ENCODE data around the gene SETBP1.

Gene SETBP1

DNA sequence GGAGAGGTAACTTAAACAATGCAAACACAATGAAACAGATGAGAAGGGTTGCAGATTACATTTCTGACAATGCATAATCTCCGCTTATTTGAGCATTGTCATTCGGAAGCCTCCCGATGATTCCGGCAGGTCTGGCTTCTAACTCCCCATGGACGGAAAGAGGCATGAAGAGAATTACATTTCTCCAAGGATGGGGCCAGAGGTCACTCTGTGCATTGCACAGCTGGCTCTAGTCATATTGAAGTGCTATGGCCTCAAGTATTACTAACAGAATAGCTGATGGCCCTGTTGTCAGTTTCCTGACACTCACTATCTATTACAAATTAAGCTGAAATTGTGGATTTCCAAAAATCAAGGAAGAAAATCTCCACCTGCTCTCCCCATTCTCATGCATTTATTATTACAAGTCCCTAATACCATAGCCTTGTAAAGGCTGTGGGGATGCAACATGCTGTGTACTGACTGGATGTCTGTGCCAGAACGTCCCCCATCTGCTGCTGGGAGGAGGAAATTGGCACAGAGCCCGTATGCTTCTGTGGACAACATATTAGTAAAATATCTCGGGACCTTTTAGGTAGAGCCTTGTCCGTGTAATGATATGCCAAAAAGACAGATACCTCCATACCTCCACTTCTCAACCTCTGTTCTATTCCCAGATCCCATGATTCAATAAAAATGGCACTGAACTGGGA lies 168.1 kb downstream of the SETBP1 start:
- H3K27ac ChIP-seq (ENCODE audit: low read depth, low read length): no peak overlapping the region
- no peaks in the 10 kb centered on the region for H3K27me3 ChIP-seq (ENCODE audit: insufficient read depth, low read length)
- H3K4me3 ChIP-seq (ENCODE audit: low read depth, low read length): no peak overlapping the region
- peaks cover 0 to 3% of the 10 kb centered on the region in 2 experiments for H3K36me3 ChIP-seq (ENCODE audit: control insufficient read depth in 1 of 2, insufficient read depth in 2 of 2, low read length in 2 of 2)
- H4K91ac ChIP-seq (ENCODE audit: low read depth, low read length): no peak overlapping the region
- H3K79me1 ChIP-seq (ENCODE audit: low read length): no peaks in the 10 kb centered on the region
- H3K4me2 ChIP-seq (ENCODE audit: low read length): no peak overlapping the region
- no peak overlapping the region for H2BK120ac ChIP-seq (ENCODE audit: insufficient read depth, low read length, poor library complexity)
- H4K12ac ChIP-seq (ENCODE audit: low read depth, low read length): no peak overlapping the region
- peak in 1 of 2 donors; percentile 39 for DNase-seq
- H3K79me2 ChIP-seq (ENCODE audit: control insufficient read depth, insufficient read depth, low read length, poor library complexity): no peaks in the 10 kb centered on the region
- no peak overlapping the region for H3K9ac ChIP-seq (ENCODE audit: low read length)
- no CpG with 5 or more reads among the region's 9 CpGs for WGBS (ENCODE audit: extremely low coverage, insufficient coverage, insufficient read length)
- no peak overlapping the region for H3K18ac ChIP-seq (ENCODE audit: low read length)
- H3K23ac ChIP-seq (ENCODE audit: low read length): no peak overlapping the region
- no peak overlapping the region for H4K8ac ChIP-seq (ENCODE audit: low read depth, low read length)
- H3K4ac ChIP-seq (ENCODE audit: low read depth, low read length): no peak overlapping the region
- no peak overlapping the region for H3K14ac ChIP-seq (ENCODE audit: low read length)
- H3K4me1 ChIP-seq (ENCODE audit: control insufficient read depth in 1 of 2, insufficient read depth in 2 of 2, low read length in 2 of 2): no peaks in the 10 kb centered on the region
- H2AK5ac ChIP-seq (ENCODE audit: low read length): no peak overlapping the region
- no peak overlapping the region for H2BK5ac ChIP-seq (ENCODE audit: low read depth, low read length, poor library complexity)
- H3K9me3 ChIP-seq (ENCODE audit: insufficient read depth, low read depth, low read length): no peaks in the 10 kb centered on the region
- H2BK12ac ChIP-seq (ENCODE audit: low read length): no peak overlapping the region
- no peak overlapping the region for H2AFZ ChIP-seq (ENCODE audit: insufficient read depth, low read length, poor library complexity)

DNA sequence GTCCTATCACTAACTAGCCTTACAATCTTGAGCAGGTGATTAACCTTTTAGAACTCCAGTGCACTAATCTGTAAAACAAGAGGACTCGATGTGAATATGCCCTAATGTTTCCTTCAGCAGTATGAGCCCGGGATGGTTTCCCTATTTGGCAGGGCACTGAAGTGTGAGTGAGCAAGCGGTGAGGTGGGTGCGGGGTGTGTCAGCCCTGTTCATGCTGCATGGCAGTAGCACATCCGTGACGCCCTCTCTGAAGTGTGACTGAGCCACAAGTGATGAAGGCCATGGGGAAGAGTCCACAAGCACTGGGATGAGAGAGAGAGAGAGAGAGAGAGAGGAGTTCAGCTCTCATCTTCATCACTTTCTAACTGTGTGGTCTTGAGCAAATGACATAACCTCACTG lies 168.7 kb downstream of the SETBP1 start:
- Histone ChIP-seq H4K12ac (ENCODE audit: low read depth, low read length) (no peak overlapping the region), H4K91ac (ENCODE audit: low read depth, low read length) (no peak overlapping the region), H3K4me1 (ENCODE audit: control insufficient read depth in 1 of 2, insufficient read depth in 2 of 2, low read length in 2 of 2) (no peaks in the 10 kb centered on the region), H3K4me3 (ENCODE audit: low read depth, low read length) (no peak overlapping the region), H3K36me3 (ENCODE audit: control insufficient read depth in 1 of 2, insufficient read depth in 2 of 2, low read length in 2 of 2) (peaks cover 0 to 3% of the 10 kb centered on the region in 2 experiments), H3K4me2 (ENCODE audit: low read length) (no peak overlapping the region), H2AK5ac (ENCODE audit: low read length) (no peak overlapping the region), H4K8ac (ENCODE audit: low read depth, low read length) (no peak overlapping the region), H3K79me2 (ENCODE audit: control insufficient read depth, insufficient read depth, low read length, poor library complexity) (no peaks in the 10 kb centered on the region), H2AFZ (ENCODE audit: insufficient read depth, low read length, poor library complexity) (no peak overlapping the region), H3K4ac (ENCODE audit: low read depth, low read length) (no peak overlapping the region), H3K9ac (ENCODE audit: low read length) (no peak overlapping the region), H3K18ac (ENCODE audit: low read length) (no peak overlapping the region), H3K14ac (ENCODE audit: low read length) (no peak overlapping the region), H3K27ac (ENCODE audit: low read depth, low read length) (no peak overlapping the region), H3K79me1 (ENCODE audit: low read length) (no peaks in the 10 kb centered on the region), H3K27me3 (ENCODE audit: insufficient read depth, low read length) (no peaks in the 10 kb centered on the region), H2BK12ac (ENCODE audit: low read length) (no peak overlapping the region), H3K9me3 (ENCODE audit: insufficient read depth, low read depth, low read length) (no peaks in the 10 kb centered on the region), H2BK5ac (ENCODE audit: low read depth, low read length, poor library complexity) (no peak overlapping the region), H2BK120ac (ENCODE audit: insufficient read depth, low read length, poor library complexity) (no peak overlapping the region), H3K23ac (ENCODE audit: low read length) (no peak overlapping the region)
- DNase-seq: no peak
- WGBS (ENCODE audit: extremely low coverage, insufficient coverage, insufficient read length): no CpG with 5 or more reads among the region's 6 CpGs

DNA sequence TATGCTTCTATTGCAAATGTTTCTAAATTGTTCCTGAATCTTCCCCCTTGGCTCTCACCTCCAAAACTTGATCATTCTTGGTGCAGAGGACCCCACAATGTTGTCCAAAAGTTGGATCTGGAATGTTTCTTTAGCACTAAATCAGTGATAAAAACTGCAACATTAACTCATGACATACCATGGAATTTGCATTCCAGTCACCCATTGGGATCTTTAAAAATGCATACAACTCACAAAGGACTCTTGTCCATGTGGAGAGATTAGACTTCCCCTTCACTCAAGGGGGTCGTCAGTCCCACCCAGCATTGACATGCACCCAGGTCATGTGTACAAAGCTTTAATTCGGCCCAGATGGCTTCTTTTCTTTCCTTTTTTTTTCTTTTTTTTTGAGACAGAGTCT lies 169.3 kb downstream of the SETBP1 start:
- no peaks in the 10 kb centered on the region for H3K79me1 ChIP-seq (ENCODE audit: low read length)
- H3K23ac ChIP-seq (ENCODE audit: low read length): no peak overlapping the region
- no peak overlapping the region for H3K14ac ChIP-seq (ENCODE audit: low read length)
- no peaks in the 10 kb centered on the region for H3K36me3 ChIP-seq (ENCODE audit: control insufficient read depth in 1 of 2, insufficient read depth in 2 of 2, low read length in 2 of 2)
- H2AFZ ChIP-seq (ENCODE audit: insufficient read depth, low read length, poor library complexity): no peak overlapping the region
- H3K18ac ChIP-seq (ENCODE audit: low read length): no peak overlapping the region
- no peak overlapping the region for H2BK12ac ChIP-seq (ENCODE audit: low read length)
- no peak overlapping the region for H3K27ac ChIP-seq (ENCODE audit: low read depth, low read length)
- H2BK120ac ChIP-seq (ENCODE audit: insufficient read depth, low read length, poor library complexity): no peak overlapping the region
- H2BK5ac ChIP-seq (ENCODE audit: low read depth, low read length, poor library complexity): no peak overlapping the region
- H3K9me3 ChIP-seq (ENCODE audit: insufficient read depth, low read depth, low read length): no peaks in the 10 kb centered on the region
- WGBS (ENCODE audit: extremely low coverage, insufficient coverage, insufficient read length): no CpG with 5 or more reads among the region's 2 CpGs
- H3K4ac ChIP-seq (ENCODE audit: low read depth, low read length): no peak overlapping the region
- DNase-seq: no peak
- no peaks in the 10 kb centered on the region for H3K27me3 ChIP-seq (ENCODE audit: insufficient read depth, low read length)
- no peak overlapping the region for H4K91ac ChIP-seq (ENCODE audit: low read depth, low read length)
- no peaks in the 10 kb centered on the region for H3K79me2 ChIP-seq (ENCODE audit: control insufficient read depth, insufficient read depth, low read length, poor library complexity)
- H3K4me2 ChIP-seq (ENCODE audit: low read length): no peak overlapping the region
- no peak overlapping the region for H4K8ac ChIP-seq (ENCODE audit: low read depth, low read length)
- no peak overlapping the region for H4K12ac ChIP-seq (ENCODE audit: low read depth, low read length)
- H3K4me3 ChIP-seq (ENCODE audit: low read depth, low read length): no peak overlapping the region
- no peak overlapping the region for H2AK5ac ChIP-seq (ENCODE audit: low read length)
- no peak overlapping the region for H3K9ac ChIP-seq (ENCODE audit: low read length)
- H3K4me1 ChIP-seq (ENCODE audit: control insufficient read depth in 1 of 2, insufficient read depth in 2 of 2, low read length in 2 of 2): no peaks in the 10 kb centered on the region

DNA sequence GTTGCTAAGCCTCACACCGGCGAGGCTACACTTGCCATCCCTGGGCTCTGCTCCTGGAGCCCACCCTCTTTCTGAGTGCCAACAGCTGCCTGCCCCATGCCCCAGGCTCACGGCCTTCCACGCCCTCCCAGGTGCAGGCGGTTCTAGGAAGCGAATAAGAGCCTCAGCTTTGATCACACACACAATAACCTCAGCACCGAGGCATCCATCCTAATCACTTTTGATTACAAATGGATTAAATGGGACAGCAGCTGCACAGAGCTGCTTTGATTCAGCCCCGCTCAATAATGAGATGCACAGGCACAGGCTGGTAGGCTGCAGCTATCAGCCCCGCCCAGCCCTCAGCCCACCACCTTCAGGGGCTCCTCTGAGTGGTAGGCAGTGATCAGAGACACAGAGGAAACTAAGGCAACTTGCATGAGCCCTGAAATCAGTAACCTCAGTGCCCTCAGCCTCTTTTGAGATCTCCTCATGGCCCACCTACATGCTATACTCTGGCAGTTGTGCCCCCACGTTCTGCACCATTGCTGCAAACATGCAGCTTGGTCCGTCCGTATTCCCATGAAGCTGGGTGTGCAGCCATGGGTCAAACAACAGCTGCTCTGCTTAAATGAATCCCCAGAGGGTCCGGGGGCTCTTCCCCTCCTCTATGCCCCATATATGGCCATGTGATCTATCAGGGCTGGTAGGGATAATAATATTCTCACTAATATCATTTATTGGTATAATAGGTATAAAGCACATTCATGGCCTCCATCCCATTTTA lies 171.4 kb downstream of the SETBP1 start:
- H3K36me3 ChIP-seq (ENCODE audit: control insufficient read depth in 1 of 2, insufficient read depth in 2 of 2, low read length in 2 of 2): no peaks in the 10 kb centered on the region
- H2BK12ac ChIP-seq (ENCODE audit: low read length): no peak overlapping the region
- no peaks in the 10 kb centered on the region for H3K27me3 ChIP-seq (ENCODE audit: insufficient read depth, low read length)
- H3K27ac ChIP-seq (ENCODE audit: low read depth, low read length): no peak overlapping the region
- WGBS (ENCODE audit: extremely low coverage, insufficient coverage, insufficient read length): no CpG with 5 or more reads among the region's 13 CpGs
- H3K9ac ChIP-seq (ENCODE audit: low read length): no peak overlapping the region
- H4K91ac ChIP-seq (ENCODE audit: low read depth, low read length): no peak overlapping the region
- H4K12ac ChIP-seq (ENCODE audit: low read depth, low read length): no peak overlapping the region
- no peak for DNase-seq
- H3K18ac ChIP-seq (ENCODE audit: low read length): no peak overlapping the region
- no peak overlapping the region for H4K8ac ChIP-seq (ENCODE audit: low read depth, low read length)
- no peak overlapping the region for H3K4me2 ChIP-seq (ENCODE audit: low read length)
- no peak overlapping the region for H2BK120ac ChIP-seq (ENCODE audit: insufficient read depth, low read length, poor library complexity)
- H3K4me3 ChIP-seq (ENCODE audit: low read depth, low read length): no peak overlapping the region
- H3K4me1 ChIP-seq (ENCODE audit: control insufficient read depth in 1 of 2, insufficient read depth in 2 of 2, low read length in 2 of 2): peaks cover 0 to 2% of the 10 kb centered on the region in 2 experiments
- H2AFZ ChIP-seq (ENCODE audit: insufficient read depth, low read length, poor library complexity): no peak overlapping the region
- H3K14ac ChIP-seq (ENCODE audit: low read length): no peak overlapping the region
- no peaks in the 10 kb centered on the region for H3K79me1 ChIP-seq (ENCODE audit: low read length)
- H3K4ac ChIP-seq (ENCODE audit: low read depth, low read length): no peak overlapping the region
- H2AK5ac ChIP-seq (ENCODE audit: low read length): no peak overlapping the region
- H3K23ac ChIP-seq (ENCODE audit: low read length): no peak overlapping the region
- H3K79me2 ChIP-seq (ENCODE audit: control insufficient read depth, insufficient read depth, low read length, poor library complexity): no peaks in the 10 kb centered on the region
- H3K9me3 ChIP-seq (ENCODE audit: insufficient read depth, low read depth, low read length): no peaks in the 10 kb centered on the region
- H2BK5ac ChIP-seq (ENCODE audit: low read depth, low read length, poor library complexity): no peak overlapping the region
